Fibroblast of lung (primary cell): ENCODE results near the gene FMN1. TPM values are rescaled to one million over a fixed set of nuclear protein-coding genes. Genes with fewer than 3 reads are reported as not detected.

Experiments
- DNase-seq, 2 donors: peaks; one replicate each; pipeline versions ENCODE4 v3.0.0 to v3.0.0-alpha.2; 2010; ENCODE audit warnings: low read depth in 2 of 2
- H2AFZ ChIP-seq: 2 replicates; pipeline ENCODE4 v1.5.1; 2012; ENCODE audit warnings: low read length, control low read depth, inconsistent platforms
- H3K27ac ChIP-seq: 2 replicates; pipeline ENCODE4 v1.5.1; 2011; ENCODE audit warnings: low read length, control low read depth; ENCODE audit not compliant: insufficient read depth
- H3K27me3 ChIP-seq: 2 replicates; pipeline ENCODE4 v1.5.1; 2011; ENCODE audit warnings: mild to moderate bottlenecking, low read length; ENCODE audit not compliant: control insufficient read depth, insufficient read depth
- H3K36me3 ChIP-seq: 2 replicates; pipeline ENCODE4 v1.5.1; 2011; ENCODE audit warnings: low read length; ENCODE audit not compliant: control insufficient read depth, insufficient read depth
- H3K4me1 ChIP-seq: 2 replicates; pipeline ENCODE4 v1.5.1; 2011; ENCODE audit warnings: low read length; ENCODE audit not compliant: control insufficient read depth, insufficient read depth; ENCODE audit errors: extremely low read depth
- H3K4me2 ChIP-seq: 2 replicates; pipeline ENCODE4 v1.5.1; 2011; ENCODE audit warnings: low read length, control low read depth; ENCODE audit not compliant: insufficient read depth; ENCODE audit errors: extremely low read depth
- H3K4me3 ChIP-seq, 4 experiments: fragments of 200-600 bp in 1 of 4; sonication (generic) in 1 of 4; replicated peaks in 1 of 4; 2 replicates each; pipeline ENCODE4 v1.5.1; 2011 to 2016; ENCODE audit warnings: low read length in 4 of 4, low read depth in 3 of 4, mild to moderate bottlenecking in 3 of 4, control low read depth in 2 of 4, inconsistent platforms in 1 of 4, mixed read lengths in 1 of 4; ENCODE audit not compliant: insufficient read depth in 1 of 4; ENCODE audit errors: control extremely low read depth in 1 of 4
- H3K79me2 ChIP-seq: 2 replicates; pipeline ENCODE4 v1.5.1; 2012; ENCODE audit warnings: mild to moderate bottlenecking, low read length, inconsistent platforms; ENCODE audit not compliant: control insufficient read depth, insufficient read depth
- H3K9ac ChIP-seq: 2 replicates; pipeline ENCODE4 v1.5.1; 2011; ENCODE audit warnings: mild to moderate bottlenecking, low read length, control low read depth; ENCODE audit not compliant: insufficient read depth
- H3K9me3 ChIP-seq: 2 replicates; pipeline ENCODE4 v1.5.1; 2012; ENCODE audit warnings: low read depth, low read length; ENCODE audit not compliant: control insufficient read depth, insufficient read depth
- H4K20me1 ChIP-seq: 2 replicates; pipeline ENCODE4 v1.5.1; 2011; ENCODE audit warnings: low read length; ENCODE audit not compliant: control insufficient read depth, insufficient read depth; ENCODE audit errors: extremely low read depth
- CTCF ChIP-seq, 2 donors: IDR thresholded peaks in 1 of 2; conservative IDR thresholded peaks in 1 of 2; 1 replicate in 1 of 2; 2 replicates in 1 of 2; pipeline ENCODE4 v1.5.1; 2011 to 2012; ENCODE audit warnings: low read length in 2 of 2, control low read depth in 1 of 2, inconsistent platforms in 1 of 2, low read depth in 1 of 2, mild to moderate bottlenecking in 1 of 2
- EZH2 ChIP-seq: IDR thresholded peaks from 2 replicates; pipeline ENCODE4 v1.5.1; 2012; ENCODE audit warnings: low read length, control low read depth, mild to moderate bottlenecking; ENCODE audit errors: missing control alignments
- polyA plus RNA-seq, 2 donors: library from polyadenylated mRNA; depleted of rRNA in 1 of 2; stranded (reverse) in 1 of 2; unstranded in 1 of 2; fragments of >200 nt; gene quantifications; 2 replicates each; pipeline ENCODE4 v1.2.1, GENCODE V29; 2011 to 2012; ENCODE audit warnings: missing spikeins in 1 of 2
- total RNA-seq: library from RNA; depleted of rRNA; stranded (reverse); fragments of >200 nt; gene quantifications from 2 replicates; pipeline ENCODE4 v1.2.1, GENCODE V29; 2014

The FMN1 gene
- total and polyA plus RNA-seq, 2 donors (not counting 1 experiment from before 2014, with no cell fraction given) = 7.5 to 43.8 TPM

- no peak overlapping the region for H2AFZ ChIP-seq
- no peaks in the 10 kb centered on the region for H3K9me3 ChIP-seq
- no peak overlapping the region for H3K27ac ChIP-seq
- H3K36me3 ChIP-seq = peaks cover 1% of the 10 kb centered on the region
- DNase-seq = no peak
- no peaks in the 10 kb centered on the region for H4K20me1 ChIP-seq
- no peaks in the 10 kb centered on the region for H3K4me1 ChIP-seq
- H3K4me3 ChIP-seq = no peak overlapping the region
- no peak overlapping the region for H3K4me2 ChIP-seq
- no peaks in the 10 kb centered on the region for H3K79me2 ChIP-seq
- no peaks in the 10 kb centered on the region for H3K27me3 ChIP-seq
- TF ChIP-seq CTCF (conservative IDR thresholded peaks at IDR 0.05 in 1 of 2, IDR thresholded peaks at IDR 0.05 in 1 of 2; ENCODE audit: low read depth in 1 of 2, low read length in 2 of 2) (no peak), EZH2 (no peak)
- H3K9ac ChIP-seq = no peak overlapping the region
Observed at GRCh38 chr15:32901995-32902394, 292.5 kb downstream of the FMN1 start.

GRCh38 chr15:32901192-32901591 is 293.3 kb downstream of the FMN1 start:
- H3K36me3 ChIP-seq = peaks cover 1% of the 10 kb centered on the region
- H3K9ac ChIP-seq = no peak overlapping the region
- no peak for TF ChIP-seq EZH2
- no peak for TF ChIP-seq CTCF (conservative IDR thresholded peaks at IDR 0.05 in 1 of 2, IDR thresholded peaks at IDR 0.05 in 1 of 2; ENCODE audit: low read depth in 1 of 2, low read length in 2 of 2)
- H3K27me3 ChIP-seq = no peaks in the 10 kb centered on the region
- DNase-seq = no peak
- no peak overlapping the region for H3K4me2 ChIP-seq
- no peaks in the 10 kb centered on the region for H3K79me2 ChIP-seq
- H3K9me3 ChIP-seq = no peaks in the 10 kb centered on the region
- H3K4me3 ChIP-seq = no peak overlapping the region
- H4K20me1 ChIP-seq = no peaks in the 10 kb centered on the region
- H3K4me1 ChIP-seq = no peaks in the 10 kb centered on the region
- no peak overlapping the region for H3K27ac ChIP-seq
- no peak overlapping the region for H2AFZ ChIP-seq

GRCh38 chr15:32899126-32899596 is 295.4 kb downstream of the FMN1 start:
- no peak overlapping the region for H3K27ac ChIP-seq
- no peak for DNase-seq
- H3K9ac ChIP-seq = no peak overlapping the region
- no peak overlapping the region for H3K4me3 ChIP-seq
- H3K27me3 ChIP-seq = no peaks in the 10 kb centered on the region
- H3K4me2 ChIP-seq = no peak overlapping the region
- no peaks in the 10 kb centered on the region for H4K20me1 ChIP-seq
- H2AFZ ChIP-seq = no peak overlapping the region
- H3K36me3 ChIP-seq = peaks cover 1% of the 10 kb centered on the region
- no peaks in the 10 kb centered on the region for H3K79me2 ChIP-seq
- no peaks in the 10 kb centered on the region for H3K9me3 ChIP-seq
- no peaks in the 10 kb centered on the region for H3K4me1 ChIP-seq
- no peak for TF ChIP-seq CTCF (conservative IDR thresholded peaks at IDR 0.05 in 1 of 2, IDR thresholded peaks at IDR 0.05 in 1 of 2; ENCODE audit: low read depth in 1 of 2, low read length in 2 of 2)
- TF ChIP-seq EZH2 = no peak
